Upper lobe of right lung (tissue), 1 donor: ENCODE measurements around the gene TMX4. TPM values are rescaled to one million over a fixed set of nuclear protein-coding genes. Genes with fewer than 3 reads are reported as not detected.

Experiments
- ATAC-seq: fragments of 200-7000 bp; cut with Tn5 transposase; one replicate; pipeline ENCODE4 v1.9.1; 2020; ENCODE audit warnings: mild to moderate bottlenecking, moderate library complexity
- DNase-seq: peaks from one replicate; pipeline ENCODE4 v3.0.0-alpha.2; 2020
- H3K27ac ChIP-seq: fragments of 200-600 bp; one replicate; pipeline ENCODE4 v1.8.0; 2022
- H3K27me3 ChIP-seq: fragments of 200-600 bp; one replicate; pipeline ENCODE4 v1.8.0; 2022; ENCODE audit warnings: mild to moderate bottlenecking
- H3K36me3 ChIP-seq: fragments of 200-600 bp; one replicate; pipeline ENCODE4 v1.8.0; 2022
- H3K4me1 ChIP-seq: fragments of 200-600 bp; one replicate; pipeline ENCODE4 v1.8.0; 2022
- H3K4me3 ChIP-seq: fragments of 200-600 bp; one replicate; pipeline ENCODE4 v1.8.0; 2022; ENCODE audit warnings: mild to moderate bottlenecking
- H3K9me3 ChIP-seq: fragments of 200-600 bp; one replicate; pipeline ENCODE4 v1.8.0; 2022
- CTCF ChIP-seq: fragments of 200-600 bp; IDR thresholded peaks from one replicate; pipeline ENCODE4 v1.8.0; 2022; ENCODE audit warnings: antibody characterized with exemption
- intact Hi-C: fragments of 100-400 bp; cut with DNase I; formaldehyde crosslinking; loops from one replicate; pipeline ENCODE4 v1.11.0; 2022
- long read RNA-seq: library from polyadenylated mRNA; unstranded; transcript quantifications from one replicate; pipeline ENCODE4 v2.0.0, GENCODE V29; 2021
- total RNA-seq: library from RNA; stranded (reverse); fragmentation: NEBNext Ultra II Directional; extraction: Animal tissue kit (Norgen Biotek cat#: 25700); gene quantifications from one replicate; pipeline ENCODE4 v1.2.1, GENCODE V29; 2021
- donor health status: DM: no; HTN: yes; CAD: no; lungs with severe emphysema.

Gene TMX4, protein sequence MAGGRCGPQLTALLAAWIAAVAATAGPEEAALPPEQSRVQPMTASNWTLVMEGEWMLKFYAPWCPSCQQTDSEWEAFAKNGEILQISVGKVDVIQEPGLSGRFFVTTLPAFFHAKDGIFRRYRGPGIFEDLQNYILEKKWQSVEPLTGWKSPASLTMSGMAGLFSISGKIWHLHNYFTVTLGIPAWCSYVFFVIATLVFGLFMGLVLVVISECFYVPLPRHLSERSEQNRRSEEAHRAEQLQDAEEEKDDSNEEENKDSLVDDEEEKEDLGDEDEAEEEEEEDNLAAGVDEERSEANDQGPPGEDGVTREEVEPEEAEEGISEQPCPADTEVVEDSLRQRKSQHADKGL
- total RNA-seq: 45.0 TPM
- long read RNA-seq, full-length matches to known transcripts: 64 of 73 reads
- long read RNA-seq, partial matches to known transcripts: 3 of 73 reads
- long read RNA-seq, other reads (novel, unspliced or antisense): 6 of 73 reads

- peak within 1 kb of the TSS; percentile 90 for H3K4me3 ChIP-seq
- peak; percentile 49 for TF ChIP-seq CTCF
- peak within 1 kb of the TSS; percentile 97 for H3K27ac ChIP-seq
- intact Hi-C loops: no loop called here
- ATAC-seq (peak; percentile 98), DNase-seq (peak; percentile 100)
- no peaks in the 10 kb centered on the region for H3K27me3 ChIP-seq
- H3K4me1 ChIP-seq: peaks cover 8% of the 10 kb centered on the region
- no peaks in the 10 kb centered on the region for H3K9me3 ChIP-seq
- no peaks in the 10 kb centered on the region for H3K36me3 ChIP-seq
Observed at GRCh38 chr20:8019246-8019997, at the start of gene TMX4. Gene TMX4, minus strand, starts transcription at chr20:8019761. Its CDS starts 148 bp downstream, at chr20:8019613.

DNA sequence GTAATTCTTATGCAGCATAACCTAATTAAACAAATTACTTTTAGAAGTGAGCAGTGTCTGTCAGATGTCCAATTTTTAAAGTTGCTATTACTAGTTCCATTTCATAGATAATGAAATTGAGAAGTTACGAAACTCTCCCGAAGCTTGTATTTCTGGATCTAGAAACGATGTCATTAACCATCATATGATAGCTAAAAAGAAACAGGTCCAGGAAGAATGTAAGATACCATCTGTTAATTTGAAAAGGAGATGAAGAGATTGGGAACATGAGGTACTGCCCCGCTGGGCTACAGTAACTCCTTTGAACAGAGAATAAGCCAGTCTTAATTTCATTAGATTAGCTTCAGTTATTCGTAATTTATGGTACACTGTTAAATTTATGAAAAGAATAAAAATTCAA, 47.5 kb upstream of the TMX4 start:
- Histone ChIP-seq H3K4me1 (no peaks in the 10 kb centered on the region), H3K27ac (no peak overlapping the region), H3K36me3 (no peaks in the 10 kb centered on the region), H3K9me3 (no peaks in the 10 kb centered on the region), H3K27me3 (no peaks in the 10 kb centered on the region), H3K4me3 (no peak overlapping the region)
- intact Hi-C loops: no loop called here
- DNase-seq: no peak
- no peak for TF ChIP-seq CTCF
- ATAC-seq: no peak

DNA sequence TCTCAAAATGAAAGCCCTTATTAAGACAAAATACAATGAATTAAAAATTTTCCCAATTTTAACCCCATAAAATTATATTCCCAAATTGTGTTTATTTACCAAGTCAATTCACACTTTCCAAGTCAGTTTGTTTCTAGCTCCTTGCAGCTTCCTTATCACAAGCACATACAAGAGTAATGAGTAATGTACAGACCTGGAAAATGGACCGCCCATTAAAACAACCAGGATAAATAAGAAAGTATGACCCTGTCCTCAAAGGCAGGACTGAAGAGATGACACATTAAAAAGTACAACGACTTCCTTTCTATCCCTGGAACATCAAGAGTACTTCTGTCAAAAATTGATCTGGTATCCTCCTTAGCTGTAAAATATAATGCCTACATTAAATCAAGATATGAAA, 47.1 kb upstream of the TMX4 start:
- DNase-seq (no peak), ATAC-seq (no peak)
- TF ChIP-seq CTCF: no peak
- no peak overlapping the region for H3K4me3 ChIP-seq
- intact Hi-C loops: no loop called here
- H3K9me3 ChIP-seq: no peaks in the 10 kb centered on the region
- H3K27ac ChIP-seq: no peak overlapping the region
- no peaks in the 10 kb centered on the region for H3K36me3 ChIP-seq
- no peaks in the 10 kb centered on the region for H3K27me3 ChIP-seq
- H3K4me1 ChIP-seq: no peaks in the 10 kb centered on the region

GRCh38 chr20:8065691-8066090, 46.1 kb upstream of the TMX4 start:
- no peak overlapping the region for H3K27ac ChIP-seq
- TF ChIP-seq CTCF: no peak
- H3K36me3 ChIP-seq: no peaks in the 10 kb centered on the region
- no peak for ATAC-seq
- no peak for DNase-seq
- H3K27me3 ChIP-seq: no peaks in the 10 kb centered on the region
- H3K4me3 ChIP-seq: no peak overlapping the region
- H3K4me1 ChIP-seq: no peaks in the 10 kb centered on the region
- H3K9me3 ChIP-seq: no peaks in the 10 kb centered on the region
- intact Hi-C loops: no loop called here

GRCh38 chr20:8062756-8063155, 43.2 kb upstream of the TMX4 start:
- H3K27me3 ChIP-seq: no peaks in the 10 kb centered on the region
- DNase-seq (no peak), ATAC-seq (no peak)
- intact Hi-C loops: no loop called here
- no peaks in the 10 kb centered on the region for H3K4me1 ChIP-seq
- no peaks in the 10 kb centered on the region for H3K36me3 ChIP-seq
- no peak for TF ChIP-seq CTCF
- H3K27ac ChIP-seq: no peak overlapping the region
- H3K9me3 ChIP-seq: no peaks in the 10 kb centered on the region
- no peak overlapping the region for H3K4me3 ChIP-seq
